GM21786 (cell line): ENCODE results near the gene STC2.

ENCODE experiments used
- ATAC-seq: cut with Tn5 transposase; IDR thresholded peaks from one replicate; pipeline ENCODE4 v1.9.1; 2021; ENCODE audit not compliant: unreplicated experiment

The STC2 gene

GRCh38 chr5:173268750-173269432, 59.3 kb downstream of the STC2 start:
- no peak for ATAC-seq

- no peak for ATAC-seq
Measured at GRCh38 chr5:173265433-173265832, 62.8 kb downstream of the STC2 start.
